ENCODE data around the gene CASQ2.

Gene CASQ2

GRCh38 chr1:115690972-115691371, 77.5 kb downstream of the CASQ2 start:
- DNase-seq = no peak

DNA sequence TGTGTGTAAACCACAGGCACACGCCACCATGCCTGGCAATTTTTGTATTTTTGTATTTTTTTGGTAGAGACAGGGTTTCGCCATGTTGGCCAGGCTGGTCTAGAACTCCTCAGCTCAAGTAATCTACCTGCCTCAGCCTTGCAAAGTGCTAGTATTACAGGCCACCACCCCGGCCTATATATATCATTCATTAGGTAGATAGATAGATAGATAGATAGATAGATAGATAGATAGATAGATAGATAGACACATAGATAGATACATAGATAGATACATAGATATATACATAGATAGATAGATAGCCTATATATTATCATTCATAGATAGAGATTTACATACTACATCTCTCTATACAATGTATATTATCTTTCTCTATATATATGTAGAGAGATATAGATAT, 80.8 kb downstream of the CASQ2 start:
- DNase-seq = no peak

DNA sequence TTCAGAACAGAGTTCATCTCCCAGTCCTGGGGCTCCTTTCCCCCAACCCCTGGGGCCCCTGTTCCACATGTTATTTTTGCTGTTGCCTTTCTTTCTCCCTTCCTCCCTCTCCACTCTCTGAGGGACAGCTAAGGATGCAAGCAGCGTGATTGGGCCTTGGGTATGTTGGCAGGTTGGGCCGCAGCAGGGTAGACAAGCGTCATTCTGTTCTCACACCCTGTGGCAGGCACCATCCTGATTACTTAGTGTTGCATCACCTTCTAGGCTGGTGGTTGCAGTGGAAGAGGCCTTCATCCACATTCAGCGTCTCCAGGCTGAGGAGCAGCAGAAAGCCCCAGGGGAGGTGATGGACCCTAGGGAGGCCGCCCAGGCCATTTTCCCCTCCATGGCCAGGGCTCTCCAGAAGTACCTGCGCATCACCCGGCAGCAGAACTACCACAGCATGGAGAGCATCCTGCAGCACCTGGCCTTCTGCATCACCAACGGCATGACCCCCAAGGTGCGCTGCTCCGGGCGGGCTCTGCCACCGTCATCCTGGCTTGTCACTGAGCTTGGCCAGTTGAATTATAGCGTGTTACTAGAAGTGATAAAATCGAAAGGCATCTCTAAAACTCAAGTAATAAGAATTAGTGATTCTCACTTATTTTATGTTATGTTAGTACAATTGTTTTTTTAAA, 83.3 kb downstream of the CASQ2 start:
- DNase-seq = no peak

- no peak for DNase-seq
Observed at GRCh38 chr1:115682792-115683191, 85.7 kb downstream of the CASQ2 start.

DNA sequence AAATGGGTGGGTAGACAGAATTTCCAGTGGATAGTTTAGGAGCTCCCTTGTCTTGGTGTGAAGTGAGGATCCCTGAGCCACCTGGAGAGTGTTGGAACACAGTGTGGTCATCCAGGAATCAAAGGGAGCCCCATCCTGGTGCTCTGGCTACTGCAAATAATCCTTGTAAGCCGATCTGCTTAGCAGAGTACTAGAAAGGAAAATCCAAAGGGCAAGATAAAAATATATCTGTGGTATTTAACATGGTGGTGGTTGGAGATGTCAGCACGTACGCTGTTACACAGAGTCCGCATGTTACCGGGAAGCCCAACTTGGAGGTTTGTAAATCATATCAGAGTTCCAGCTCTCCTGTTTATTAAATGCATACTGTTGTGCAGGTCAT, 87.8 kb downstream of the CASQ2 start:
- no peak for DNase-seq

- no peak for DNase-seq
Observed at GRCh38 chr1:115679141-115679611, 89.3 kb downstream of the CASQ2 start.

GRCh38 chr1:115678141-115678540, 90.4 kb downstream of the CASQ2 start:
- no peak for DNase-seq

- no peak for DNase-seq
Observed at GRCh38 chr1:115677565-115677964, 90.9 kb downstream of the CASQ2 start.

DNA sequence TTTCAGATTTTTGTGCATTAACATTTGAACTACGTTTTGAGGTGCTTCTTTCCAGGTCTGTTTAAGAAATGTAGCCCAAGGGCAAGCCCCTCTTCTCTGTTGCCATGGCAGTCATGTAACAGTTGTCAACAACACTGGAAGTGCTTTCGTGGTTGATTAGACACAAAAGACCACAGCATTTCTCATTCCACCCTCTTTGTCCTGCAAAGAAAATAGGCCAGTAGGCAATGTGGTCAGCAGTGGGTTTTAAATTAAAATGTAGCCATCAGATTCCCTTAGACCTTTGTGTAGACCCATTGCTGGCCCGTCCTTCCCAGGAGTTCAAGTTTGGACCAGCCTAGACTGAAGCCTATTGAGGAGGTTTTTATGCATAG, 91.3 kb downstream of the CASQ2 start:
- DNase-seq = no peak

DNA sequence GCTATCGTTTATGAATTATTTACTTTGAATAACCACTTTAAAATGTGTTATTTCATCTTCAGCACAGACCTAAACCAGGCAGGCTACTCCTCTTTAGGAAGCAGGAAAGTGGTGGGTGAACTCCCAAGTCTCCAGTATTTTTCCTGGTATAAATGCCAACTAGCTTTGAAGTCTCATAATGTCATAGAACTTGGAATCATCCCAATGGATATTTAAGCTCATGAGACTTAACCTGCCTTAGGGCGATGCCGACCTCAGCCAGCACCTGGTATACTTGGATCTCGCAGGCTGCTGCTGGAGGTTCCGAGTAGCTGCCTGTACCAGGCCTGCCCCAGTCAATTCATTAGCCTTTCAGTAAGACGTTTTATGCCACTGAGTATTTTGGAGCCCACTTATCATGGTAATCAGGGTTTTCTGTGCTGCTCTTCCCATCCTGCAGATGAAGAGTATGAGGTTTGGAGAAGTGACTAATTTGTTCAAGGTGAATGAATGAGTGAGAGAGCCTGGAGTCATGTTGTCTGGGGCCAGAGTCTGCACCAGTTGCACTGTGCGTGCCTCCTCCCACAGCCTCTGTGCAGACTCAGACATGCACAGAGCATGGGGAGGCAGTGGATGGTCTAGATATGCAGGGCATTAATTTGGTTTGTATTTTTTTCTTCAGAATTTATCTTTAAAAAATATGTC, 91.9 kb downstream of the CASQ2 start:
- no peak for DNase-seq

DNA sequence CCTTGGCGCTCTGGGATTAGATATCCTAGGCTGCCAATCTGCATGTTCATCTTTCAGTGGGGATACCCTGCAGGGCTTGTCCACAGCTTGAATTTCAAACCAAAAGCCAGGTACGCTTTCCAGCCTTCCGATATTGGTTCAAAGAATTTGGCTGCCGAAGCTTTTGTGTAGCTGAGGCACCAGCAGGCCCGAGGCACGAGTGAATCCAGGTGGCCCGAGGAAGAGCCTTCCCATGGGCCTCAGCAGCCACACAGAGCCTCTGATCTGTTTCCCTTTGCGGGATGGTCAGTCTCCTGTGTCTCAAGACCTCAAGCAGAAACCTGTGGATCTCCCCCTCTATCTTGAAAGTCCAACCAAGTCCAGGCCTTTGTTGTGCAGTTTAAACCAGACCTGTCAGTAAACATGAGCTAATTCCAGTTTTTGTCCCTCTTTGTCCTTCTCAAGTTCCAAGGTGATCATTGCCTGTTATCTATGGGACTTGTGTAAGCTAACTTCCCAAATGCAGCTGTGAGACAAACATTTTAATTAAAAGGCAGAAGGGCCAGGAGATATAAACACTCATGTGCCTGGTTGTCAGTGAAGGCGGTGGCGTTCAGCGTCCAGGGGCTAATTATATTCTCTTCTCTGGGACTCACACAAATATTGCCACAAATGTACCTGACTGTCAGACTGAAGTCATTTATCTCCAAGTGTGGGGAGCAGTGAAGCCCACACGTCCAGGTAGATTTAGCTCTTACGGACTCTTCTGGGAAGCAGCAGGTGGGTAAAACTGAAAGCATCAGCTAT, 96.1 kb downstream of the CASQ2 start:
- no peak for DNase-seq

GRCh38 chr1:115671176-115671934, 97.2 kb downstream of the CASQ2 start:
- DNase-seq = no peak

GRCh38 chr1:115670476-115671175, 97.9 kb downstream of the CASQ2 start:
- no peak for DNase-seq

- no peak for DNase-seq
Observed at GRCh38 chr1:115669886-115670285, 98.6 kb downstream of the CASQ2 start.

- no peak for DNase-seq
Observed at GRCh38 chr1:115669002-115669673, 99.4 kb downstream of the CASQ2 start.

GRCh38 chr1:115668579-115668978, 99.9 kb downstream of the CASQ2 start:
- no peak for DNase-seq

GRCh38 chr1:115666702-115667101, 101.8 kb downstream of the CASQ2 start:
- DNase-seq = no peak

DNA sequence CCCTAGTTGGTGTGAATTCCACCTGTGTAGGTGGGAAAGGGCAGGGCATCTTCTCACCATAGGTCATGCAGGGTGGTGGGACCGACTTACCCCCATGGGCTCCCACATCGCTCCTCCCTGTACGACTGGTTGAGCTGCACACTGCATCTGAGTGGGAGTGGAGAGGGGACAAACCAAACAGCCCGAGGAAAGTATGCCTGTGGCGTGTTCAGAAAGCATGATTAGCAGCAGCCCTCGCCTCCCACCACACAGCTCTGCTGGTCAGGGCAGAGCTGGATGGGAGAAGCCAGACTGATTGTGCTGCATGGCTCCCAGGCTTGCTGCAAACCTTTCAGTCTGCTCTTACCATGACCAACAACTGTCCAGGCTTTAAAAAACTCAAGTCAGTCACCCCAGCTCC, 102.3 kb downstream of the CASQ2 start:
- DNase-seq = no peak

DNA sequence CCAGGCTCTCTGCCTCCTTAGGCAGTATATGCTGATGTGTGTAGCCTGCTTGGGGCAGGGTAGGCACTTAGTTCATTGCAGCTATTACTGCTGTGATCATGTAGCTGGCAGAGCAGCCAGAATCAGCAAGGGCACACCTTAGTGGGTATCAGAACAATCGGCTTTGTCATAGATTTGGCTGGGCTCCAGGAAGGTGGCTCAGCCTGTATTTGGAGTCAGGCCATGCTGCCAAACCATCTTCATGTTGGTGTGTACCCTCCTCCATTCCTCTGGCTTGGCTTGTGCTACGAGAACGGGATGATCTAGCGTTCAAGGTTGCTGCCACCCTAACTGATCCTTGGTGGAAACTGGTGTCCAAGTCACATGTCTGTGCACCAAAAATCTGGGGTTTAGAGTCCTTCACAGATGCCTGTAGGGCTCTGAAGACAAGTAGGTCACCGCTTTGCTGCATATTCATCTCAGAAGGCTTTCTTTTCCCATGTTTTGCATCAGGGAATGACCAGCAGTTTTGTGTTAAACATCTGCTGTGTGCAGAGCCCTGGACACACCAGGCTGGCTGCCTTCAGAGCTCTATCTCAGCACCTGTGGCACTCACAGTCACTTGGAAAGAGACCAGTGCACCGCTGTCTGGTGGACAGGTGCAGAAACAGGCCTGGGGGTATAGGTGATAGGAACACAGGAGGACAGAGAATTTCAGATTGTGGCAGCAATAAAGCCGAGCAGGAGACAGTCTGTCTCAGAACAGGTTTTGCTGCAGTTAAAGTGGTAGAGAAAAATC, 103.0 kb downstream of the CASQ2 start:
- no peak for DNase-seq

GRCh38 chr1:115661157-115661556, 107.4 kb downstream of the CASQ2 start:
- DNase-seq = no peak

DNA sequence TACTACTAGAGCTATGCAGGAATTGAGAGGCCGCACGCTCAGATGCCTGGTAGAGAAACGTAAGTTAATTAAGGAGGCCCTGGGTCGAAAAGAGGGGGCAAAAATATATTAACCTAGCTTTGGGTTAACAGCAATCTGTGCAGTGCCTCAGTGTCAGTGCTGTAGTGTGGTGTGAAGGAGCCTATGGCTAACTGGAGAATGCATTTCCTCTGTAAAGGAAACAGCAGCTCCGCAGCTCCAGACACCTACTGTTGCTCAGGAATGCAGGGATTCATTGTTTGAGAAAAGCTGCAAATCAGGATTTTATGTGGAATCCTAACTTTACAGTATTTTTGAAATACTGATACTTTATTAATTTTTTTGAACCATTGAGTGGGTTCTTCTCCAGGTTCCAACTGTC, 108.4 kb downstream of the CASQ2 start:
- no peak for DNase-seq
